Upper lobe of left lung (tissue), 4 donors: ENCODE data around the gene GH2.
"Not testable (repeated sequence)": the region's sequence is repeated elsewhere in the genome, so short reads cannot be mapped to it uniquely, and the experiment has no call there.

Experiments
- CTCF ChIP-seq, 6 experiments: fragments of 450-650 bp in 4 of 6; fragments of 200-600 bp in 2 of 6; sonication (generic) in 2 of 6; IDR thresholded peaks; one replicate each; pipeline ENCODE4 v1.5.1; 2016 to 2019; ENCODE audit warnings: antibody characterized with exemption in 6 of 6
- POLR2A ChIP-seq, 4 donors: fragments of 450-650 bp; IDR thresholded peaks; one replicate each; pipeline ENCODE4 v1.5.1; 2016 to 2017; ENCODE audit warnings: antibody characterized with exemption in 4 of 4, mild to moderate bottlenecking in 2 of 4

GRCh38 chr17:63896524-63897354 is 15.0 kb upstream of the GH2 start, which contains the start of gene CSH1:
- TF ChIP-seq POLR2A, CTCF (IDR thresholded peaks at IDR 0.05): not testable (repeated sequence)
